ENCODE data around the gene ATXN7L2.

DNA sequence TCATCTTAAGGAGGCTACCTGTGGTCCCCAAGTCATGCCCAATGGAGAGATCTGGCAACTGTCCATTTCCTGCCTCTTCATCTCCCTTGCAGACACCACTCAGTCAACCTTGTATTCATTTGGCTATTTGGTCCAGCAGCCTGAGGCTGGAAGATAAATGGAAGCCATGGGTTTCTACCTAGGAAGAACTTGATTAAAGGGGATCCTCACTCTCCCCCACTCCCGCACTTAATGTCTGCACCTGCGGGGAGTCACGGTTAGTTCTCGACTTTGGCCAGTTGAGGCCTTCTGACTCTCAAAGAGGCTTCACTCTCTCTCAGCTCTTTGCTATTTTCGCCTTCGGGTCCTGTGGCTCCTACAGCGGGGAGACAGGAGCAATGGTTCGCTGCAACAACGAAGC, 8.4 kb upstream of the ATXN7L2 start:
- TF ChIP-seq, protein P1, sequence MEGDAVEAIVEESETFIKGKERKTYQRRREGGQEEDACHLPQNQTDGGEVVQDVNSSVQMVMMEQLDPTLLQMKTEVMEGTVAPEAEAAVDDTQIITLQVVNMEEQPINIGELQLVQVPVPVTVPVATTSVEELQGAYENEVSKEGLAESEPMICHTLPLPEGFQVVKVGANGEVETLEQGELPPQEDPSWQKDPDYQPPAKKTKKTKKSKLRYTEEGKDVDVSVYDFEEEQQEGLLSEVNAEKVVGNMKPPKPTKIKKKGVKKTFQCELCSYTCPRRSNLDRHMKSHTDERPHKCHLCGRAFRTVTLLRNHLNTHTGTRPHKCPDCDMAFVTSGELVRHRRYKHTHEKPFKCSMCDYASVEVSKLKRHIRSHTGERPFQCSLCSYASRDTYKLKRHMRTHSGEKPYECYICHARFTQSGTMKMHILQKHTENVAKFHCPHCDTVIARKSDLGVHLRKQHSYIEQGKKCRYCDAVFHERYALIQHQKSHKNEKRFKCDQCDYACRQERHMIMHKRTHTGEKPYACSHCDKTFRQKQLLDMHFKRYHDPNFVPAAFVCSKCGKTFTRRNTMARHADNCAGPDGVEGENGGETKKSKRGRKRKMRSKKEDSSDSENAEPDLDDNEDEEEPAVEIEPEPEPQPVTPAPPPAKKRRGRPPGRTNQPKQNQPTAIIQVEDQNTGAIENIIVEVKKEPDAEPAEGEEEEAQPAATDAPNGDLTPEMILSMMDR (IDR thresholded peaks at IDR 0.05): no peak
- no peak for TF ChIP-seq POLR2A (IDR thresholded peaks at IDR 0.05)
